ENCODE results near the gene PTGDR2. TPM values are rescaled to one million over a fixed set of nuclear protein-coding genes. Genes with fewer than 3 reads are reported as not detected.
A peak's percentile ranks its signal among the peaks of the same experiment; 100 is the strongest.

PTGDR2 gene
- total RNA-seq, 3 donors from 2014 or later, result 0.23 to 0.45 (median 0.35) TPM

DNA sequence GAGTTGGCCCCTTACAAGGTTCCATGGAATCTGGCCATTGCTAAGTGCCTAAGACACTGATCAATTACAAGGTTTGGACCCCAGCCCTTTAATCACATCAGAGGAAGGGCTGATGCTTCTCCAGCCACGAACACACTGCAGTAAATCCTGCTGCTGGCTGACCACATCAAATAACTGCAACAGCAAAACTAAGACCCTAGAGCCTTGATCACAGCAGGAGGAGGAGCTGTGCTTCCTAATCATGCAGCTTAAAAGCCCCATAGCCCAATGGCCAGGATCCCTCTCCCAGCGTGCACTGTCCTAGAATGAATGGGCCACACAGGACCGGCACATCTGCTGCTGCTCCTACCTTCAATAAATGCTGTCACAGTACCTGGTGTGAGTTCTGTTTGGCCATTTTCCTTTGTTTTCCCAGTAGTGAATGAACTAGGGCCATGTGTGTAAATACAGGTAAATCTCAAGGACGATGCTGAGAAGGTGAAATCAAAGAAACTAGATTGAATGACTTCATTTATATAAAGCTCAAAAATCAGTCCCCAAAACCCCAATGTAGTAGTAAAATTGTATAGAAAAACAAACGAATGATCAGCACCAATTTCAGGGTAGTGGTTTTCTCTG, 24.3 kb upstream of the PTGDR2 start:
- Mint-ChIP-seq H3K4me1 (ENCODE audit: low read depth) (no peaks in the 10 kb centered on the region), H3K9me3 (no peaks in the 10 kb centered on the region), H3K36me3 (ENCODE audit: insufficient read depth) (peaks cover 41% of the 10 kb centered on the region), H3K27me3 (ENCODE audit: low read depth) (no peaks in the 10 kb centered on the region), H3K4me3 (no peak overlapping the region)
- ATAC-seq, result no peak
- no peak for DNase-seq

DNA sequence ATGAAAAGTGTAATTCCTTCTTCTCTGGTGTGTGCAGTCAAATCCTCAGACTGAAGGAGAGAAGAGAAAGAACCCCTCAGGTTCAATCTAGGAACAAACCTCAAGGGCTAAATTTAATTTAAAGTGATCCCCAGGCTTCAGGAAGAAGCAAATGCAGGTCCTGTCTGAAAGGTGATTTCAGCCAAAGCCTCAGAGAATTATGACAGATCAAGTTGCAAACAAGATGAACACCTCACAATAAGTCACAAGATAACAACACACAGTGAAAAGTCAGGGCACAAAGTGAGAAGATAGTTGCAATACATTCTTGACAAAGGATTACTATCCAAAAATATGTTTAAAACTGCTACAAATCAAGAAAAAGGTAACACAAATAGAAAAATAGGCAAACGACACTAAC, 23.4 kb upstream of the PTGDR2 start:
- H3K4me1 Mint-ChIP-seq (ENCODE audit: low read depth), result no peaks in the 10 kb centered on the region

GRCh38 chr11:60878245-60879101, 22.7 kb upstream of the PTGDR2 start:
- ATAC-seq (no peak), DNase-seq (no peak)
- no peaks in the 10 kb centered on the region for H3K9me3 Mint-ChIP-seq
- H3K36me3 Mint-ChIP-seq (ENCODE audit: insufficient read depth), result peaks cover 34% of the 10 kb centered on the region
- H3K4me3 Mint-ChIP-seq, result no peak overlapping the region
- no peaks in the 10 kb centered on the region for H3K27me3 Mint-ChIP-seq (ENCODE audit: low read depth)
- peaks cover under 1% of the 10 kb centered on the region for H3K4me1 Mint-ChIP-seq (ENCODE audit: low read depth)

More for the DNA sequence above, 23.4 kb upstream of the PTGDR2 start:
- Mint-ChIP-seq H3K4me3 (no peak overlapping the region), H3K27me3 (ENCODE audit: low read depth) (no peaks in the 10 kb centered on the region), H3K9me3 (no peaks in the 10 kb centered on the region), H3K36me3 (ENCODE audit: insufficient read depth) (peaks cover 39% of the 10 kb centered on the region)
- ATAC-seq, result no peak
- DNase-seq, result no peak

- Mint-ChIP-seq H3K36me3 (ENCODE audit: insufficient read depth) (peaks cover 20% of the 10 kb centered on the region), H3K4me1 (ENCODE audit: low read depth) (peaks cover 11% of the 10 kb centered on the region), H3K4me3 (no peak overlapping the region), H3K9me3 (no peaks in the 10 kb centered on the region), H3K27me3 (ENCODE audit: low read depth) (no peaks in the 10 kb centered on the region)
- no peak for ATAC-seq
- no peak for DNase-seq
Measured at GRCh38 chr11:60876168-60876485, 20.4 kb upstream of the PTGDR2 start.

- H3K4me1 Mint-ChIP-seq (ENCODE audit: low read depth), result peaks cover 13% of the 10 kb centered on the region
- no peaks in the 10 kb centered on the region for H3K9me3 Mint-ChIP-seq
- peaks cover 16% of the 10 kb centered on the region for H3K36me3 Mint-ChIP-seq (ENCODE audit: insufficient read depth)
Measured at GRCh38 chr11:60875366-60876167, 19.8 kb upstream of the PTGDR2 start.

GRCh38 chr11:60874421-60875365, 18.9 kb upstream of the PTGDR2 start:
- Mint-ChIP-seq H3K27me3 (ENCODE audit: low read depth) (no peaks in the 10 kb centered on the region), H3K4me3 (no peak overlapping the region), H3K4me1 (ENCODE audit: low read depth) (peaks cover 13% of the 10 kb centered on the region), H3K36me3 (ENCODE audit: insufficient read depth) (peaks cover 12% of the 10 kb centered on the region), H3K9me3 (no peaks in the 10 kb centered on the region)
- ATAC-seq (no peak), DNase-seq (no peak)

More at GRCh38 chr11:60875366-60876167, 19.8 kb upstream of the PTGDR2 start:
- Mint-ChIP-seq H3K4me3 (no peak overlapping the region), H3K27me3 (ENCODE audit: low read depth) (no peaks in the 10 kb centered on the region)
- no peak for ATAC-seq
- DNase-seq, result no peak

GRCh38 chr11:60873533-60873932, 17.8 kb upstream of the PTGDR2 start:
- H3K9me3 Mint-ChIP-seq, result no peaks in the 10 kb centered on the region
- no peak for ATAC-seq

GRCh38 chr11:60872961-60873524, 17.3 kb upstream of the PTGDR2 start:
- Mint-ChIP-seq H3K36me3 (ENCODE audit: insufficient read depth) (peaks cover 8% of the 10 kb centered on the region), H3K27me3 (ENCODE audit: low read depth) (no peaks in the 10 kb centered on the region), H3K9me3 (no peaks in the 10 kb centered on the region), H3K4me1 (ENCODE audit: low read depth) (peaks cover 13% of the 10 kb centered on the region), H3K4me3 (no peak overlapping the region)
- DNase-seq (no peak), ATAC-seq (no peak)

More at GRCh38 chr11:60873533-60873932, 17.8 kb upstream of the PTGDR2 start:
- no peak overlapping the region for H3K4me3 Mint-ChIP-seq
- DNase-seq, result no peak
- H3K27me3 Mint-ChIP-seq (ENCODE audit: low read depth), result no peaks in the 10 kb centered on the region
- H3K36me3 Mint-ChIP-seq (ENCODE audit: insufficient read depth), result peaks cover 10% of the 10 kb centered on the region
- peaks cover 13% of the 10 kb centered on the region for H3K4me1 Mint-ChIP-seq (ENCODE audit: low read depth)

- Mint-ChIP-seq H3K9me3 (no peaks in the 10 kb centered on the region), H3K4me1 (ENCODE audit: low read depth) (peaks cover 13% of the 10 kb centered on the region), H3K27me3 (ENCODE audit: low read depth) (no peaks in the 10 kb centered on the region), H3K4me3 (no peak overlapping the region), H3K36me3 (ENCODE audit: insufficient read depth) (peaks cover 3% of the 10 kb centered on the region)
- DNase-seq, result no peak
- no peak for ATAC-seq
Measured at GRCh38 chr11:60872124-60872960, 16.6 kb upstream of the PTGDR2 start.

DNA sequence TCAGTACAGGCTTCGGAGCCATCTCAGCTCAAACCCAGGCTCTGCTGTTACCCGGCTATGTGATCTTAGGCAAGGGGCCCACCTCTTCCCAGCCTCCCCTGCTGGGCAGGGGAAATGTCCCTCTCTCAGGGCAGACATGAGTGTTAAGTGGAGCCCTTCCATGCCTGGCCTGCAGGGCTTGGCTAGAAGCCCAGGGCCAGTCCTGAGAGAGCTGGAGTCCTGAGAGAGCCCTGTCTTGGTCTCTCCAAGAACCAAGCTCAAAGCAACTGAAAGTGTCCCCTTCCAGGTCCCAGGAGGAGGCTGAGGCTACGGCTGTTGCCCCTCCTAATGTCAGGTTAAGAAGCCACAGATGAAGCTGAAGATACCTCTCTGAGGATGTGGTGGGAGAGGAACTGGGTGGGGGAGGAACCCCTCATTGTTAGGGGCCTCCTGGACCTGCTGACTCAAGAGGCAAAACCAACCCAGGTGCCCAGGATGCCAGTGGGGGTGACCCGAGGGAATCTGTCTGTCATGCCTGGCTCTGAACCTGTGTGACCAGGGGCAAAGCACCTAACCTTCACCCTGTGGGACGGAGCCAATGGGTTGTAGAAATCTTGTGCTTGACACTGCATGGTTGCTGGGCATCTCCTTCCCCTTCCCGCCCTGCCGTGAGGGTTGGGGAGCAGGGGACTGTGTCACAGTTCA, 15.8 kb upstream of the PTGDR2 start:
- DNase-seq (no peak), ATAC-seq (peak; percentile 13 to 42)
- Mint-ChIP-seq H3K36me3 (ENCODE audit: insufficient read depth) (no peaks in the 10 kb centered on the region), H3K9me3 (no peaks in the 10 kb centered on the region), H3K4me3 (no peak overlapping the region), H3K4me1 (ENCODE audit: low read depth) (peaks cover 13% of the 10 kb centered on the region), H3K27me3 (ENCODE audit: low read depth) (no peaks in the 10 kb centered on the region)

- no peak for DNase-seq
- Mint-ChIP-seq H3K27me3 (ENCODE audit: low read depth) (no peaks in the 10 kb centered on the region), H3K36me3 (ENCODE audit: insufficient read depth) (no peaks in the 10 kb centered on the region), H3K4me3 (no peak overlapping the region), H3K9me3 (no peaks in the 10 kb centered on the region), H3K4me1 (ENCODE audit: low read depth) (peaks cover 13% of the 10 kb centered on the region)
- peak in 1 of 2 donors; percentile 12 for ATAC-seq
Measured at GRCh38 chr11:60870733-60871377, 15.1 kb upstream of the PTGDR2 start.

DNA sequence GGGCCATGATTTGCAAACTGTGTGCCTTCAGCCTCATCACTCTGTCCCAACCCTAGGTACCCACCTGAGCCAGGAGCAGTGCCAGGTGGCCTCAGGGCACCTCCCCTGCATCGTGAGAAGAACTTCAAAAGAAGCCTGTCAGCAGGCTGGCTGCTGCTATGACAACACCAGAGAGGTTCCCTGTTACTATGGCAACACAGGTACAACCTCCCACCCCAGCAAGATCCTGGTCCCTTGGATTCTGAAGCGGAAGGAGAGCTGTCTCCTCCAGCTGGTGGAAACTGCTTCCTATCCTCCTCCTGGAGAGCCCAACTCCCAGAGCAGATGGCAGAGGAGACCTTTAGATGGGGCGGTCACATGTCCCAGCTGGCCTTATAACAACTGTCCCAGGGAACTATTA, 14.5 kb upstream of the PTGDR2 start:
- H3K27me3 Mint-ChIP-seq (ENCODE audit: low read depth), result no peaks in the 10 kb centered on the region
- DNase-seq (no peak), ATAC-seq (no peak)
- no peak overlapping the region for H3K4me3 Mint-ChIP-seq
- H3K4me1 Mint-ChIP-seq (ENCODE audit: low read depth), result peaks cover 13% of the 10 kb centered on the region
- no peaks in the 10 kb centered on the region for H3K9me3 Mint-ChIP-seq
- no peaks in the 10 kb centered on the region for H3K36me3 Mint-ChIP-seq (ENCODE audit: insufficient read depth)
